SK-N-SH (cell line): ENCODE data around the gene OSBPL5. TPM values are rescaled to one million over a fixed set of nuclear protein-coding genes. Genes with fewer than 3 reads are reported as not detected.
A peak's percentile ranks its signal among the peaks of the same experiment; 100 is the strongest.

Experiments
- CTCF ChIA-PET: fragments of 300-600, 350-600 bp; formaldehyde crosslinking; extraction: SDS; loops from one replicate; lab custom pipeline; 2021; lab: Yijun Ruan, JAX
- POLR2A ChIA-PET: fragments of 350-600 bp; sonication (Branson Sonifier 250); formaldehyde crosslinking; extraction: SDS; loops from one replicate; lab custom pipeline; 2020; ENCODE audit warnings: antibody characterized with exemption, inconsistent platforms; lab: Yijun Ruan, JAX
- DNase-seq: peaks from one replicate; pipeline ENCODE4 v3.0.0; 2012
- H2AFZ ChIP-seq: fragments of 200-600 bp; sonication (generic); 2 replicates; pipeline ENCODE4 v1.8.1; 2016; ENCODE audit warnings: antibody characterized with exemption, mild to moderate bottlenecking, low read depth
- H3F3A ChIP-seq: fragments of 200-600 bp; sonication (generic); replicated peaks from 2 replicates; pipeline ENCODE3; 2016; ENCODE audit warnings: antibody characterized with exemption, mild to moderate bottlenecking; ENCODE audit not compliant: insufficient read depth
- H3K27ac ChIP-seq, 2 experiments: fragments of 200-500 bp in 1 of 2; fragments of 200-600 bp in 1 of 2; sonication (Bioruptor generic) in 1 of 2; sonication (generic), shearing (Covaris generic) in 1 of 2; 2 replicates each; pipeline versions ENCODE4 v1.5.1 to v1.6.1; 2014 to 2016; ENCODE audit warnings: low read depth in 2 of 2, inconsistent platforms in 1 of 2, low read length in 1 of 2, mild to moderate bottlenecking in 1 of 2, mixed read lengths in 1 of 2
- H3K27me3 ChIP-seq: fragments of 200-600 bp; sonication (generic), shearing (Covaris generic); 2 replicates; pipeline ENCODE4 v1.6.1; 2016; ENCODE audit warnings: mixed run types; ENCODE audit not compliant: insufficient read depth
- H3K36me3 ChIP-seq, 2 experiments: fragments of 200-500 bp in 1 of 2; fragments of 200-600 bp in 1 of 2; sonication (Bioruptor generic) in 1 of 2; sonication (generic) in 1 of 2; replicated peaks in 1 of 2; 2 replicates each; pipeline versions ENCODE3 to v1.5.1; 2014 to 2016; ENCODE audit warnings: low read length in 1 of 2, mild to moderate bottlenecking in 1 of 2; ENCODE audit not compliant: insufficient read depth in 2 of 2, control insufficient read depth in 1 of 2
- H3K4me1 ChIP-seq, 2 experiments: fragments of 200-500 bp in 1 of 2; fragments of 200-600 bp in 1 of 2; sonication (Bioruptor generic) in 1 of 2; sonication (generic), shearing (Covaris generic) in 1 of 2; 2 replicates each; pipeline versions ENCODE4 v1.5.1 to v1.6.1; 2014 to 2016; ENCODE audit warnings: low read depth in 1 of 2, low read length in 1 of 2, mixed run types in 1 of 2; ENCODE audit not compliant: insufficient read depth in 2 of 2, control insufficient read depth in 1 of 2
- H3K4me2 ChIP-seq: fragments of 200-600 bp; sonication (generic), shearing (Covaris generic); 2 replicates; pipeline ENCODE4 v1.6.1; 2017; ENCODE audit warnings: mixed run types
- H3K4me3 ChIP-seq, 2 experiments: fragments of 200-500 bp in 1 of 2; fragments of 200-600 bp in 1 of 2; sonication (Bioruptor generic) in 1 of 2; sonication (generic), shearing (Covaris generic) in 1 of 2; 2 replicates each; pipeline versions ENCODE4 v1.5.1 to v1.8.1; 2014 to 2016; ENCODE audit warnings: low read depth in 2 of 2, inconsistent platforms in 1 of 2, low read length in 1 of 2, mild to moderate bottlenecking in 1 of 2, mixed read lengths in 1 of 2, moderate library complexity in 1 of 2
- H3K79me2 ChIP-seq: fragments of 200-600 bp; sonication (generic); 2 replicates; pipeline ENCODE4 v1.8.1; 2017; ENCODE audit warnings: mild to moderate bottlenecking; ENCODE audit not compliant: insufficient read depth
- H3K9ac ChIP-seq: fragments of 200-600 bp; sonication (generic); 2 replicates; pipeline ENCODE4 v1.6.1; 2017; ENCODE audit warnings: mixed run types
- H3K9me2 ChIP-seq: fragments of 200-600 bp; sonication (generic); 2 replicates; pipeline ENCODE4 v1.6.1; 2017; ENCODE audit warnings: mixed run types
- H3K9me3 ChIP-seq: fragments of 200-600 bp; sonication (generic); 2 replicates; pipeline ENCODE4 v1.6.1; 2017; ENCODE audit warnings: mixed run types, mild to moderate bottlenecking, moderate library complexity
- H4K20me1 ChIP-seq: fragments of 200-600 bp; sonication (generic); 2 replicates; pipeline ENCODE4 v1.6.1; 2017; ENCODE audit warnings: mild to moderate bottlenecking, mixed run types; ENCODE audit not compliant: insufficient read depth
- CHD2 ChIP-seq: fragments of 150-350 bp; IDR thresholded peaks from 2 replicates; pipeline ENCODE4 v1.6.1; 2018; ENCODE audit warnings: low read length; ENCODE audit not compliant: partially characterized antibody
- EP300 ChIP-seq, 2 experiments: IDR thresholded peaks; 2 replicates each; pipeline versions ENCODE4 v1.4.0 to v1.6.1; 2012; ENCODE audit warnings: borderline replicate concordance in 1 of 2, low read depth in 1 of 2, low read length in 1 of 2
- EZH2phosphoT487 ChIP-seq: fragments of 200-600 bp; sonication (generic); IDR thresholded peaks from 2 replicates; pipeline ENCODE4 v1.6.1; 2017; ENCODE audit warnings: low read depth, mixed run types, mild to moderate bottlenecking, antibody characterized with exemption, moderate library complexity, borderline replicate concordance
- FOSL2 ChIP-seq: IDR thresholded peaks from 2 replicates; pipeline ENCODE4 v1.4.0; 2012; ENCODE audit warnings: low read depth, mild to moderate bottlenecking, moderate library complexity, borderline replicate concordance
- FOXJ3 ChIP-seq: sonication (generic); formaldehyde crosslinking; IDR thresholded peaks from 2 replicates; pipeline ENCODE4 v1.5.1; 2020; ENCODE audit warnings: mild to moderate bottlenecking, missing genetic modification reagents
- FOXM1 ChIP-seq: IDR thresholded peaks from 2 replicates; pipeline ENCODE4 v1.4.0; 2012; ENCODE audit warnings: low read depth, mild to moderate bottlenecking
- GABPA ChIP-seq: IDR thresholded peaks from 2 replicates; pipeline ENCODE4 v1.4.0; 2012; ENCODE audit warnings: low read depth, mild to moderate bottlenecking
- IRF3 ChIP-seq: fragments of 150-350 bp; IDR thresholded peaks from 2 replicates; pipeline ENCODE4 v1.6.1; 2016; ENCODE audit warnings: mild to moderate bottlenecking, low read depth, low read length
- JUND ChIP-seq: IDR thresholded peaks from 2 replicates; pipeline ENCODE4 v1.4.0; 2012
- MAX ChIP-seq: IDR thresholded peaks from 2 replicates; pipeline ENCODE4 v1.4.0; 2012; ENCODE audit warnings: low read depth
- MEF2A ChIP-seq: IDR thresholded peaks from 2 replicates; pipeline ENCODE4 v1.4.0; 2012; ENCODE audit warnings: low read depth, borderline replicate concordance
- MXI1 ChIP-seq: IDR thresholded peaks from 2 replicates; pipeline ENCODE4 v1.6.1; 2012; ENCODE audit warnings: mild to moderate bottlenecking, low read depth, low read length, improper control_type of control experiment
- NFIC ChIP-seq: IDR thresholded peaks from 2 replicates; pipeline ENCODE4 v1.4.0; 2012; ENCODE audit warnings: borderline replicate concordance
- PBX3 ChIP-seq: IDR thresholded peaks from 2 replicates; pipeline ENCODE4; 2012
- POLR2AphosphoS5 ChIP-seq: IDR thresholded peaks from 2 replicates; pipeline ENCODE4 v1.6.1; 2012; ENCODE audit warnings: low read depth, low read length
- SIN3A ChIP-seq: IDR thresholded peaks from 2 replicates; pipeline ENCODE4 v1.6.1; 2012; ENCODE audit warnings: low read depth, mild to moderate bottlenecking, low read length, moderate library complexity, borderline replicate concordance
- SMC3 ChIP-seq: IDR thresholded peaks from 2 replicates; pipeline ENCODE4 v1.6.1; 2012; ENCODE audit warnings: low read depth, low read length, improper control_type of control experiment
- TAF1 ChIP-seq: IDR thresholded peaks from 2 replicates; pipeline ENCODE4 v1.6.1; 2012; ENCODE audit warnings: low read depth, mild to moderate bottlenecking, low read length, moderate library complexity, borderline replicate concordance
- TCF12 ChIP-seq: IDR thresholded peaks from 2 replicates; pipeline ENCODE4 v1.4.0; 2012
- TEAD4 ChIP-seq: IDR thresholded peaks from 2 replicates; pipeline ENCODE4 v1.4.0; 2012; ENCODE audit warnings: mild to moderate bottlenecking, borderline replicate concordance; ENCODE audit not compliant: insufficient read depth
- USF1 ChIP-seq: IDR thresholded peaks from 2 replicates; pipeline ENCODE4 v1.4.0; 2012; ENCODE audit warnings: low read depth, borderline replicate concordance
- USF2 ChIP-seq: fragments of 150-350 bp; IDR thresholded peaks from 2 replicates; pipeline ENCODE4 v1.6.1; 2017; ENCODE audit warnings: antibody characterized with exemption, low read length, low read depth, borderline replicate concordance
- YY1 ChIP-seq: IDR thresholded peaks from 2 replicates; pipeline ENCODE4 v1.4.0; 2012; ENCODE audit warnings: low read depth, mild to moderate bottlenecking
- ZBTB33 ChIP-seq: IDR thresholded peaks from 2 replicates; pipeline ENCODE4 v1.4.0; 2012; ENCODE audit warnings: low read depth, borderline replicate concordance
- WGBS: methylation state at CpG from one replicate; pipeline ENCODE4 v1.1.6; 2017; ENCODE audit warnings: low lambda C conversion rate; 5-methylcytosine and 5-hydroxymethylcytosine counted together
- polyA plus RNA-seq, 3 experiments: library from polyadenylated mRNA; depleted of rRNA; stranded (reverse); fragments of >200 nt; gene quantifications; 2 replicates each; pipeline ENCODE4 v1.2.3, GENCODE V29; 2012

OSBPL5 gene
- polyA plus RNA-seq, 1 of the 3 experiments (the other 2 are of a cell fraction) = 10.9 TPM

GRCh38 chr11:3049430-3050243 is 115.5 kb downstream of the OSBPL5 start:
- peak overlapping the region; percentile 77 for H3K4me2 ChIP-seq
- WGBS = 29% methylated on average over 15 of the region's 18 CpGs
- H3K4me1 ChIP-seq = peaks cover 18 to 52% of the 10 kb centered on the region in 2 experiments
- H3K4me3 ChIP-seq = peak overlapping the region in 1 of 2 experiments; percentile 21; a peak in 1 of 4 replicates
- peaks cover 11% of the 10 kb centered on the region for H3F3A ChIP-seq
- no peaks in the 10 kb centered on the region for H3K27me3 ChIP-seq
- POLR2A ChIA-PET = interaction anchor here (1.5 kb wide), 1 partner anchor 9 kb away, joined by 3 read pairs; no protein-coding TSS in a partner anchor
- no peaks in the 10 kb centered on the region for H3K9me2 ChIP-seq
- H2AFZ ChIP-seq = no peak overlapping the region
- H3K36me3 ChIP-seq = peaks cover 10 to 51% of the 10 kb centered on the region in 2 experiments
- peaks cover 88% of the 10 kb centered on the region for H4K20me1 ChIP-seq
- no peaks in the 10 kb centered on the region for H3K9me3 ChIP-seq
- peak overlapping the region; percentile 22; the same call in 1 of the 2 replicates for H3K9ac ChIP-seq
- peak; percentile 39 for DNase-seq
- H3K27ac ChIP-seq = peak overlapping the region; percentile 79
- CTCF ChIA-PET = interaction anchor here (1.4 to 23.7 kb wide), 3 partner anchors 12 to 79 kb away, joined by 3 to 403 read pairs (median 85); no protein-coding TSS in a partner anchor
- H3K79me2 ChIP-seq = peaks cover 95% of the 10 kb centered on the region
- TF ChIP-seq YY1 (peak; percentile 84), TCF12 (peak; percentile 77), MEF2A (no peak), IRF3 (no peak), CHD2 (no peak), FOXM1 (no peak), SMC3 (no peak), POLR2AphosphoS5 (0 out of 2 replicates have a peak, but pooled peaks have one; percentile 45), GABPA (no peak), MXI1 (no peak), FOXJ3 (CRISPR knock-in tag) (no peak), TAF1 (no peak; the same call in 1 of the 2 replicates), SIN3A (peak; percentile 96; the same call in 1 of the 2 replicates), ZBTB33 (no peak), EP300 (IDR thresholded peaks at IDR 0.05; ENCODE audit: borderline replicate concordance in 1 of 2, low read depth in 1 of 2, low read length in 1 of 2) (no peak; a peak in 1 of 4 replicates), MAX (peak; percentile 91), JUND (peak; percentile 78; the same call in 1 of the 2 replicates), USF2 (peak; percentile 55; the same call in 1 of the 2 replicates), USF1 (peak; percentile 93), TEAD4 (no peak), FOSL2 (peak; percentile 92; the same call in 1 of the 2 replicates), NFIC (peak; percentile 17; the same call in 1 of the 2 replicates), EZH2phosphoT487 (no peak), PBX3 (peak; percentile 64)
